Daoy (cell line): ENCODE results near the gene PCA3. TPM values are rescaled to one million over a fixed set of nuclear protein-coding genes. Genes with fewer than 3 reads are reported as not detected.
"Not testable (repeated sequence)": the region's sequence is repeated elsewhere in the genome, so short reads cannot be mapped to it uniquely, and the experiment has no call there.

Experiments used
- DNase-seq: peaks from one replicate; pipeline ENCODE4 v3.0.0-alpha.2; 2015; ENCODE audit warnings: low read depth
- total RNA-seq: library from RNA; depleted of rRNA; stranded (reverse); fragments of >200 nt; shearing (Covaris generic); gene quantifications from 2 replicates; pipeline ENCODE4 v1.2.3, GENCODE V29; 2014; rRNA removed

Gene PCA3
- total RNA-seq = 0.06 TPM in 1 of 2 replicates, not detected in the other

DNA sequence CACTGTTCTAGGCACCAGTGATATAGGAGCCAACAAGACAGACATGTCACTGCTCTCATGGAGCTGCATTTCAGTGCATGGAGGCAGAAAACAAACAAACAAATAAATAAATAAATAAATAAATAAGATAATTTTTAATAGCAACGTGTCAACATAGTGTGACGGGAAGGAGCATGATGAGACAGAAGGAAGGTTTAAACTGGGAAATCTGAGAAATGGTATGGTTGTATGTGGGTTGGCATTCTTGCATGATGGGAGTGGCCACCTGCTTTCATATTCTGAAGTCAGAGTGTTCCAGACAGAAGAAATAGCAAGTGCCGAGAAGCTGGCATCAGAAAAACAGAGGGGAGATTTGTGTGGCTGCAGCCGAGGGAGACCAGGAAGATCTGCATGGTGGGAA is at the start of gene PCA3:
PCA3 (plus strand) TSS at position 301 of the 400 bp plus-strand sequence.
- no peak for DNase-seq

DNA sequence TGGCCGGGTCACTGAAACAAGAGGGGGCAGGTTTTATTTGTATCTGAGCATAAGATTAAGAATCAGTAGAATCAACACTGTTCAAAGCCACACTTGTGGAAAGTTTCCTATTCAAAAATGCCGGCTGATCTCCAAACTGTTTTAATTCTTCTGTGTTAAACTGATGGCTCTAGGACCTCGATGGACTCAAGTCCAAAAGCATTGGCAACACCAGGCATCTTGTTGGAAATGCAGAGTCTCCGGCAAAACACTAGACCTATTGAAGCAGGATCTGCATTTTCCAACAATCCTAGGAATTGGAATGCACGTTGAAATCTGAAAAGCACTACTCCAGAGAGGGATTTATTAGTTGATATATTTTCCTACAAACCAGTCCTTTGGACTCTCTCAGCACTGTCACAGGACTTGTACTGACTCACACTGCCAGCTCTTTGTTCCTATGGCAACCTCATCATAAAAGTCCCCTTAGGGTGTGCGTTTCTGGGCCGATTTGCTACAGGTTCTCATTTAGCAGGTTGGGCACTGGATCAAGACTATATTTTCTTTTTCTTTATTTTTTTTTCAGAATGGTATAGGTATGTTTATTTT is 48.1 kb upstream of the PCA3 start:
- DNase-seq = peak; percentile 17

DNA sequence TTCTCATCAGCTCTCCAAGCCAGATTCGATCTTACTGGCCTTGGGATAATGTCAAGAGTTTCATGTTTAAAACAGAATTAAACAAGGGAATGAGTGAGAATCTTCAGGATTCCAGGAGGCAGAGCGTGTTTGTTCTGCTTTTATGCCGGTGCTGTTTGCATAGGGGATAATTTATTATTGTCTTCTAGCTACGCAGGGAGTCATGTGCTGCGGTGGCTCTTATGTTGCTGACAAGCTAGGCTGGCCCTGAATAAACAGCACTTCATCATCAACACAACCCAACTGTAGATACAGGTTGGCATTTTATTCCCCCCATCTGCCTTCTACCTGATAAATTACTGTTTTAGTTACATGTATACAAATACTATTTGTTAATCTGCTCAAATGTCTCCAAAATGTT is 47.1 kb upstream of the PCA3 start:
- DNase-seq = no peak

DNA sequence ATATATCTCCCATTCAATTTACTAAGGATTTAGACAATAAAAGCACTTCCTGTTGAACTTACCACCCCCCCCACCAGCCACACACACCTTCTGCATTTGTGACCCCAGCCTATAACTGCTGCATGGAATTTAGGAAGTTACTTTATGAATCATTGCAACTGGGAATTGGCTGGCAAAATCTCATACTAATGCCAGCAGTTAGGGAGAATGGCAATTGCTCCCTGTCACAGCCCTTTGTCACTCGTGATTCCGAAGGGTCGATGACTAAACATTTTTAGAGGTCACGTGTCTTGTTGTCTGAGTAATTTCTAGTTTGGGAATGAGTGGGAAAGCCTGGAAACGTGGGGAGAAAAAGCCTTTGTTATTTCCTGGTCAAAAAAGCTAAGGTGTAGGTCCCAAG is 46.6 kb upstream of the PCA3 start:
- DNase-seq = peak; percentile 25

DNA sequence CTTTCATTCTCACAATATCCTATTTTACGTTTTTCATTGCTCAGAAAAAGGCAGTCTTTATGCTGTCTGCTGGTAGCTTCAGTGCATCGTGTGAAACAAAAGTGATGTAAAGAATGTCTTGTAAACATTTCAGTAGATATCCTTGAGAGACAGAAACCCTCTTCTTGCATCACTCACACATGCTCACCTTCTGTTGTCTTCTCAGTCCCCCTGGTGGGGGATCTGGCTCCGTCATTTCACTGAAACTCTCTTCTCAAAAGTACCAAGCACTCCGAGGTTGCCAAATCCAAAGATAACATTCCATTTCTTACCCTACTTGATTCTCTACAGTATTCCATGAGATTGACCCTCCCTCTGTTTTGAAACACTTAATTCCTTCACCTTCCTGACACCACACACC is 46.1 kb upstream of the PCA3 start:
- no peak for DNase-seq

DNA sequence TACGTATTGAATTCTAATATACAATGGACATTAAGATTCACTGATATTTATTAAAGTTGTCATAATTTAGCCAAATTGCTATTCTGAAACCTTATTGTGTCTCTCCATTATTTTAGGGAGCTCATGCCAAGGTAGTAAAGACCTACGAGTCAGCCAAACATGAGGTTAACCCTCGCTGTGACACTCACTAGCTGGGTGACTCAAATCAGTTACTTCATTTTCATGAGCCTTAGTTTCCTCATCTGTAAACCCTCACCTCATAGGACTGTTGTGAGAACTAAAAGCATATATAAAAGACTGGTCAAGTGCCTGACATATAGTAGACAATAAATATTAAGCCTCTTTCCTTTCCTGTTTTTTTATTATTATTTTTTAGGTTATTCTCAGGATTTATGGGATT is 44.0 kb upstream of the PCA3 start:
- DNase-seq = no peak

DNA sequence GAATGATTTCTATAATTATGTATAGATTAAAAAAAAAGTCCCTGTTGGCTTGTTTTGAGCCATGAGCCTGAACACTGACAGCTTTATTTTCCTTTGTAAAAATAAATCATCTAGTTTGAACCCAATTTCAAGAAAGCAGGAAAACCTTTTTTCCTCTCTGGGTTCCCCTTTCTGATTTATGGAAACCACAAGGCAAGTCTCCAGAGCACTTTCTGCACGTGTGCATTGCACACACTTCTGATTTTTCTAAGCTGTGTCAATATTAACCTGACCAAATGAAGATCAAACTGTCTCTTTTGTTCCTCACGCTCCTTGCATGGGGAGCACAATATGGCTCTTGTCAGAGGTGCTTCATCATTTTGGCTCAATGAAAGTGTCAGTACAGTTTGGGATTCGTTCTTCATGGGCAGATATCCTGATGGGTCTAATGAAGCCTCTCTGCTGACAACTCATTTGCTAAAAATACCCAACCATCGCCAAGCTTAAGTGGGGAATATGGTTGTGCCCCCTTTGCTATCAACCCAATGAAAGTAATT is 39.2 kb upstream of the PCA3 start:
- DNase-seq = no peak

DNA sequence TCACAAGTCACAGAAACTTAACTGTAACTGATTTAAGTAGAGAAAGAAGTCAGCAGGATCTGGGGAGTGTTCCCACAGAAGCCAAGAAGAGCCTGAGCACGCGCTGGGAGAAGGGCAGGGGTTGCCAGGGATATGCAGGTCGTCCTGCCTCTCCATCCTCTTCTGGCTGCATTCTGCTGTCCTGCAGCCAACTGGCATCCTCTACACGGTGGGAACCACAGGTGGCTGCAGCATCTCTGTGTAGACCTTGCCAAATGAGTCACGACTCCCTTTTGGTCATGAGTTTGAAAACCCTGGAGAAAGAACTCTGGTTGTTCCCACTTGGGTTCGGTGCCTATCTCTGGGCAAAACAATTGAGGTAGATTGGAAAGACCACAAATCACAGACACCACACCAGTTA is 38.4 kb upstream of the PCA3 start:
- DNase-seq = no peak

DNA sequence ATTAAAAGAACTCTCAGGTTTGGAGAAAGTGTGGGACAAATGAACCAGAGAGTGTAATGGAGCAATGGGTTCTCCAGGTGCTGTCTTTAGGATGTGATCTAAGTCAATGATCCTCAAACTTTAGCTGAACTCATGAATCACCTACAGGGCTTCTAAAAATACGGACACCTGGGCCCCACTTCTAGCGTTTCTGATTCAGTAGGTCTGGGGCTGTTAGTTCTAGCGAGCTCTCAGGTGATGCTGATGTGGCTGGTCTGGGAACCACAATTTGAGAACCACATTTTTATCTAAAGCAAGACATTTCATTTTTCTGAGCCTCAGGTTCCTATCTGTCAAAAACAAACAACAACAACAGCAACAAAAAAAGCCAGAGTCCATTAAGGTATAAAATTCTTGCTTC is 35.1 kb upstream of the PCA3 start:
- no peak for DNase-seq

DNA sequence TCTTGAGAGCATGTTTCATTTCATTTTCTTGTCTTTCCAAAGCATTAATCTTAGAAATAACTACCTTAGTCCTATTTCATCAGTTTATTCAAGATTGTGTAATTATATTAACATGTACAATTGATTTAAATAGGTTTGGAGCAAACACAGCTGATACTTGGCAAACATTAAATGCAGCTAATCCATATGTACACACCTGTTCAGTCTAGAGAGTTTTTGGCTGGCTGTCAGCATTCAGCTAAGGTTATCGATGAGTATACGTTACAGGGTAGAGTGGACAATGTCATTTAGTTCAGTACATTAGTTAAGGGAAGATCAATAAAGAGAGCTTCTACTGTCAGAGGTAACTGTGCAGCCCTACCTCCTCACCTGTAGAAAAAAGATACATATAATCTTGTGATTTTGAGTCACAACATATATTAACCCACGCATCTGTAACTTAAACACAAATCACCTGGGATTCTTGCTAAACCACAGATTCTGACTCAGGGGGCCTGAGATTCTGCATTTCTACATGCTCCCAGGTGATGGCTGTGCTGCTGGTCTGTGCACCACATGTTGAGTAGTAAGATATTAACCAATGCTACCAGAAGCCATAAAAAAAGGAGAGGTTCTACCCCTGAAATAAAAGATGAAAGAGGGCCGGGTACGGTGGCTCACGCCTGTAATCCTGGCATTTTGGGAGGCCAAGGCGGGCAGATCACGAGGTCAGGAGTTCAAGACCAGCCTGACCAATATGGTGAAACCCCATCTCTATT is 34.1 kb upstream of the PCA3 start:
- DNase-seq = no peak

DNA sequence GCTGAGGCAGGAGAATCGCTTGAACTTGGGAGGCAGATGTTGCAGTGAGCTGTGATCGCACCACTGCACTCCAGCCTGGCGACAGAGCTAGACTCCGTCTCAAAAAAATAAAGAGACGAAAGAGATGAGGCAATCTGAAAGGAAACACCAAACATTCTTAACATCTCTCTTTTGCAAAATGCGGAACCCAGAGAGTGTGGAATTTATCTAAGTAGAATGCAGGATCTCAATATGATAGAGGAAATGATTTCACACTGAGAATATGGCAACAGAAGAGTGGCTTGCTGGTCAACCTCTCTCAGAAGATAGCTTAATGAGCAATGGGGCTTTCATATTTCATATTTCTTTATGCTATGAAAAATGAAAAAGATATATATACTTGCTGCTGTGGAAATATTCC is 33.4 kb upstream of the PCA3 start:
- DNase-seq = no peak

DNA sequence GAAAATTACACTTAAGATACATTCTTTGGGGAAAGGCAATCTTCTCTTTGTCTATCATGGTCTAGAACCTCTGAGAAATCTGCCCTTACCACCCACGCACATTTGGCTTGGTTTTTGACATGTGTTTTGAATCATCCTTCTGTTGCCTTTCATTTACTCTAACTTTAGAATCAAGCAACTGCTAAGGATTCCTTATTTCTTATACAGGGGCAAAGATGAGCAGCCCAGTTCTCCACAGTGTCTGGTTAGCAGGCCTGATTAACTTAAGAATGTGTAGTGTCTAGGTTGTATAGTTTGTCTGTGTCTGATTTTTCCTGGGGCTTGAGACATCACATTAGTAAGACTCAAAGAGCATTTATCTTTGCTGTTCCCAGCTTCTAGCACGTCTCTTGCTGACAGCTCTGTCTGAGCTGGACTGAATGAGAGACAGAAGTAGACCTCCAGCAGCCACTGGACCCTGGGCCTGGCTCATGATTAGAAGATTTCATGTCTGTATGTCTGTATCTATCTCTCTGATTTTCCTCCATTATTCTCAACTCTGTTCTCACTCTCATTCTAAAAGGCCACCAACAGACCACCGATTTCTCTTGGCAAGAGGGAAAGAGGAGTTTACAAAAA is 31.8 kb upstream of the PCA3 start:
- no peak for DNase-seq

DNA sequence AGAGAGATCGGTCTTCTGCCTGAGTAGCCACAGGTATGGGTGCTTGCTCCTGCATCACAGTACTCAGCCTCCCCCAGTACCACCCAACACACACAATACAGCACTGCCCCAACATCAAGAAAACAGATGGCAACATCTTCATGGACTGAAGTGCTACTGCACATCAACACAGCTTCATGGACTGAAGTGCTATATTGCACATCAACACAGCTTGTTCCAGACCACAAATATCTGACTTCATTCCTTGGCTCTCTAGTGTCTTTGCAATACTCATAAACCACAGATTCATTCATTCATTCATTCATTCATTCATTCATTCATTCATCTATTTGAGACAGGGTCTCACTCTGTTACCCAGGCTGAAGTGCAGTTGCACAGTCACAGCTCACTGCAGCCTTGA is 31.1 kb upstream of the PCA3 start:
- DNase-seq = no peak

DNA sequence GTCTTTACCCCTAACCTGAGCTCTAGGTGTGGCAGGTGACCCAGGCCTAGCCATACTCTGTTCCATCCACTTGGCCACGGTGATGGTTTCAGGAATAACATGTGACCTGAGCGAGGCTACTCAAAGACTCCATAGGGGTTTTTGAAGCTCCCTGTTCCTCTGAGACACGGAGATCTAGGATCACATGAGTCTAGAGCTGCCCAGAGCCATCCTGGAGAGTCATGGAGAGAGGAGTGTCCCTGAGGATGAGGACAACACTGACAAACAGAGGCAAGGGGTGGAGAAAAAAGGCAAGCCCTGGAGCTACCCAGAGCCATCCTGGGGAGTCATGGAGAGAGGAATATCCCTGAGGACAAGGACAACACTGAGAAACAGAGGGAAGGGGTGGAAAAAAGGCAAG is 29.5 kb upstream of the PCA3 start:
- DNase-seq = no peak

DNA sequence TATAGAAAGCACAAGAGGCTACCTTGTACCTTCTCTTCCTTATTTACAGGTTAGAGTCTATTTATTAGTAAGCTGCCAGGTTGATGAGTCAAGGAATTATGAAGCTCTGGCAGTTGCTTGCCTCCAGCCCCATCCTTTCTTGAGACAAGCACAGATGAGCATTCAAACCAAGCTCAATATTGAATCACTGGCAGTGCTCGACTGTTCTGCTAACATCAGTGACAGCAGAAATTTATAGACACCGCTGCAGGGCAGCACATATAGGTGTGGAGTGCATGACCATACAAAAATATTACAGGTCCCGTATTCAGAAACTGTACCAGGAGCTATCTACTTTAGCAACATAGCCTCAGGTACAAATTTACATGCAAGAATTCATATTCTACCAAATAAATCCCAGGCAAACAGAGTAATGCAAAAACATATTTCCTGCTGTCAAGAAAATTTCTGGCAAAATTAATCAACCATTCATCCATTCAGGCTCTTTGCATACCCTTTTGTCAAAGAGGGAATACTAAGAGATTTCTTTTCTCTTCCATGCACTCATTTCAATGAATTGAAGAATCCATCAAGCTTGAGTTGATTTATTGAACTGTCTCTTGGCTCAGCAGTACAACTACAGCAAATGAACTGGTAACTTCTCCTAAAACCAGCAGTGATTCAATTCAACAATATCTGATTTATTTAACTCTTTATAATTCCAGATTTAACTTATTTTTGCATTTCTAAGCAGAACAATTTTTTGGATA is 26.9 kb upstream of the PCA3 start:
- DNase-seq = no peak

DNA sequence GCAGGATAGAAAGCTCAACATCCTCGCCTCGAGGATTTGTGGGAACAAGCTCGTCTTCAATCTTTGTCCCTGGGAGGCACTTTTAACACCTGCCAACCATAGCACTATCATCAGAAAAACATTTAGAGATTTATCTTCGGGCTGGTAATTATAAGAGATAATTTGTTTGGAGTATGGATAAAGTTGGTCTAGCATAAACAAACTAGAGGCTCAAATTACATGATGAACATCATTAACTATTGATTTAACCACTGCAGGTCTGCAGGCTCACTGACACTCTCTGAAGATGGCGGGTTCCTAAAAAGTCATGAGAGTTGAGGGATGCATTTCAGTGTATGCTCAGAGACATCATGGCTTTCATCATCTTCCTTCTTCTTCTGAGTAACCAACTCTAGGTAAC is 25.8 kb upstream of the PCA3 start:
- DNase-seq = no peak

DNA sequence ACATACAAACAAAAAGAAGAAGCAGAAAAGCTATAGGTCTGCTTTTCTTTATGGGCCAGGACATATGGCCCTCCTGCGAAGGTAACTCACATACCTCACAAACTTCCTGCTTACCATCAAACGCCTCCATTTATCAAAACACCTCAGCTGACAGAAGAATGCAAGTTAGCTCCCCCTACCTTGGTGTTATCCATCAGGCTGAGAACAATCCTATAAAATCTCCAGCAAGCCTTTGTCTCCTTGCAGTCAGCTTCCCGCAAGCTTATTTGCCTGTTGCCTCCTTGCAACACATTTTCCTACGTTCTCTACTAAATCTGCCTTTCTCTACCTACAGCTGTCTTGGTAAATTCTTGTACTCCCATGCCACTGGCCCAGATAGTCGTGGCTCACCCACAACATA is 22.7 kb upstream of the PCA3 start:
- no peak for DNase-seq

DNA sequence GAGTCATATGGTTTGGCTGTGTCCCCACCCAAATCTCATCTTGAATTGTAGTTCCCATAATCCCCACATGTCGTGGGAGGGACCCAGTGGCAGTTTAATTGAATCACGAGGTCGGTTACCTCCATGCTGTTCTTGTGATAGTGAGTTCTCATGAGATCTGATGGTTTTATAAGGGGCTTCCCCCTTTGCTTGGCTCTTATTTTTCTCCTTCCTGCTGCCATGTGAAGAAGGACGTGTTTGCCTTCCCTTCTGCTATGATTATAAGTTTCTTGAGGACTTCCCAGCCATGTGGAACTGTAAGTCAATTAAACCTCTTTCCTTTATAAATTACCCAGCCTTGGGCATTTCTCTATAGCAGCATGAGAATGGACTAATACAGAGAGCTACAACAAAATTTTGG is 21.3 kb upstream of the PCA3 start:
- DNase-seq = not testable (repeated sequence)

DNA sequence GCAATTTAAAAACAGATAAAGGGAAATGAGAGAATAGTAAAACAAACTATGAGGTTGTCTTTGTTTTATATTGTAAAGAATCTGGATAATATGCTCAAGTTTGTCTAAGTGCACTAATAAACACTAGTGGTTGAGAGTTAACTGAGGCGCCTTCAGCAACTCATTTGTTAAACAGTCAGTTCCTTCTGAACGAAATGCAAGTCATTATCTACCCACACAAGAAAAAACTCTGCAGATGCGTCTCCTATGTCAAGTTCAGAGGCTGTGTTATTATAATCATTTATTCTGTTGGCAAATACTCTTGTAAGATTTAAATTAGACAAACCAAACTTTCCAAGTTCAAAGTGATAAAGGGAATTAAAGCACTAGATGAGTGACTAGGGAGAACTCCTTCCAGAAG is 20.3 kb upstream of the PCA3 start:
- no peak for DNase-seq

DNA sequence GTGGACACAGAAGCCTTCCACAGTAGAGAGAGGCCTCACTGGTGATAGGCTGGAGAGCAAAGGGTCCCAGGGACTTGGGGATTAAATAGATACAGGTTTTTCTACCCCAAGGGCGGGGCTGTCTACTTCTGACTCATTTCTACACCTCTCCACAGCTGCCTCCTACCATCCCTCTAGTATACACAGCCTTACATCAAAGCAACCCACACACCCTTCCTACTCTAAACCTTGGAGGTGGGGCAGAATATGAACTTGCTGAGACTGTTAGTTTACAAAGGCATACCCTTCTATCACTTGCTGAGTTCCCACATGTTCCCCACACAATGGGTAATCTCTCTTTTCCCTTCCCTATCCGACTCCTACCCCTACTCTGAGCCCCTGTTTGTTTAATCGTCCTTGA is 19.9 kb upstream of the PCA3 start:
- no peak for DNase-seq

DNA sequence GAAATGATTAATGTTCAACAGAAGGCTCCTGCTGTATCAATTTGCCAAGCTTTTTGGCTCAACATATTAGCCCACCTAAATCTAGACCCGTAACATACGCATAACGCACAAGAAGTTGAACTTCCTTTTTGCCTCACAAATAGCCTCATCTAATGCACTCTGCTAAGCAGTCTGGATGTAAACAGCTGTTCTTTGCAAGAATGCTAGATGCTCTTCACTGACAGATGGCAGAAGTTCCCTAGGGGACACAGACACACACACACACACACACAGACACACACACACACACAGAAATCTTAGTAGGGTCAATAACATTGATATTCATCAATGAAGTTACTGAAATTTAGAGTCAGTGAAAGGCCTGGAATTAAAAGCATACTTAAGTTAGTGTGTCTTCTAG is 13.2 kb upstream of the PCA3 start:
- no peak for DNase-seq

DNA sequence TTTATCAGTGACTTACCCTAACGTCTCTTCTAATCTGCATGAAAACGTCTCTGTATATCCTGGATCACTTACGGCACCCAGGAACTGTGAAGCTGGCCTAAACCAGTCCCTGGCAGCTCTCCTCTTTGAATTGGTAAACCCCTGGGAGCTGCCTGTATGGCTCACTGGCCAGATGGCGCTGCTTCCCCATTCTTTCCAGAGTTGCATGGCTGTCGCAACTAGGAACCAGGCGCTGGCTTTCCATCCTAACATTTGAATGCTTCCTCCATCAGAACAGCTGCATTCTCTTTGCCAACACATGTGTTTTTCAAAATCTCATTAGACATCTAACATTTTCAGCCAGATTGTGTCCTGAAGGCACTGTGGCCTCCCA is 8.0 kb upstream of the PCA3 start:
- DNase-seq = peak; percentile 25
